ENCODE measurements around the gene NXN.

DNA sequence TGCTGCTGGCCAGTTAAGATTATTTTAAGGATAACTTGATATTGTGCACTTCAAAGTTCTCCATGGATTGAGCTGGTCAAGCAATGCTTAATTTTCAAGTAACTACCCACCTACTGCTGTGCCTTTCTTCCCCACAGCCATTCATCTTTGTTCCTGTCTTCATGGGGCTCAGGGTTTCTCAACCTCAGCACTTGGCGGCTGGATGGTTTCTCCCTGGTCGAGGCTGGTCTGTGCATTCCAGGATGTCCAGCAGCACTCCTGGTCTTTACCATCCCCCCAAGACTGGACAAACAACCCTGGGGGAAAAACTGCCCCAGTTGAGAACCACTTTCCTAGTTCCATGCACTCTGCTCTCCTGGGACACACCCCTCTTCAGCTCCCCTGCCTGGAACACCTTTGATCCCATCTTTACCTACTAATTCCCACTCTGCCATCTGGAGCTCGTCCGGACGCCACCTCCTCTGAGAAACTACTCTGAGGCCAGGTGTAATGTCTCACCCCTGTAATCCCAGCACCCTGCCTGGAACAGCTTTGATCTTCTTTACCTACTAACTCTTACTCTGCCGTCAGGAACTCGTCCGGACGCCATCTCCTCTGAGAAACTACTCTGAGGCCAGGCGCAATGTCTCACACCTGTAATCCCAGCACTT lies 81.5 kb downstream of the NXN start:
- TF ChIP-seq YY1 (IDR thresholded peaks at IDR 0.05; ENCODE audit: insufficient read depth, insufficient read length) (no peak), ZNF274 (IDR thresholded peaks at IDR 0.05; ENCODE audit: low read depth, low read length) (no peak), SUZ12 (IDR thresholded peaks at IDR 0.05; ENCODE audit: extremely low read depth, insufficient read depth, insufficient read length) (no peak)

All from NT2/D1 (cell line).